ENCODE results near the gene STX8. TPM values are rescaled to one million over a fixed set of nuclear protein-coding genes. Genes with fewer than 3 reads are reported as not detected.

STX8 gene
- total RNA-seq, 1 donor, result 77.5 TPM

DNA sequence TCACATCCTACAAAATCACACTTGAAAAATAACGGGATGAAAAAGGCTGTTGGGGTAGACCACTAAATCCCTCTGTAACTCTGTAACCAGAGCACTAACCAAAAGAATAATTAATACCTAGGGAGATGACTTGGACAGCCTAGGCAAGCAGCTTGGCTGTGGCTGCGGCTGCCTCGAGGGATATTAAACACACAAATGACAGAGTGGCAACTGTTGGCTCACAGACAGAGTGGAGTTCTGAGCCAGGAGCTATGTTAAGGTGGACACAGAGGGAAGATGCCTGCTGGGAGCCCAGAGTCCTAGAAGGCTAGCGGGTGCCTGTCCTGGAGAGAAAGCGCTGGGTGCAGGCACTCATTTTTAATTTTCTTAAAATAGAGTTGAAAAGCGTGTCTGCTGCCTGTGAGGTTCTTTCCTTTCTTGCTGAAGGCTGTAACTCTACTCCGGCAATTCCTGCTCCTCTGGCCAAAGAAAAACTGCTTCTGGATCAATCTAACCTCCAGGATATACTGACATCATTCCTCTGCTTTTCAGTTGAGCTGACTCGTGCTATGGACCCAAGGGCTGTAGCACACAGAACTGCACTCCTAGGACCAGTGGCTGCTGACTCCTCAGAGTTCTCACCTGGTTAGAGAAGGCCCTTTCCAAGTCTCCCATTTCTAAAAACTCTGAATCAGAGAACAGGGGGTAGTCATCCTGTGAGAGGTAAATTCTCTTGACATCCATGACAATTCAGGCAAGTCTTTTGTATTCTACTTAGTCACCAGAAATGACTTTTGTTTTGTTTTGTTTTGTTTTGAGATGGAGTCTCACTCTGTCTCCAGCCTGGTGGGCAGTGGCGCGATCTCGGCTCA lies 147.9 kb downstream of the STX8 start:
- TF ChIP-seq, protein P1, sequence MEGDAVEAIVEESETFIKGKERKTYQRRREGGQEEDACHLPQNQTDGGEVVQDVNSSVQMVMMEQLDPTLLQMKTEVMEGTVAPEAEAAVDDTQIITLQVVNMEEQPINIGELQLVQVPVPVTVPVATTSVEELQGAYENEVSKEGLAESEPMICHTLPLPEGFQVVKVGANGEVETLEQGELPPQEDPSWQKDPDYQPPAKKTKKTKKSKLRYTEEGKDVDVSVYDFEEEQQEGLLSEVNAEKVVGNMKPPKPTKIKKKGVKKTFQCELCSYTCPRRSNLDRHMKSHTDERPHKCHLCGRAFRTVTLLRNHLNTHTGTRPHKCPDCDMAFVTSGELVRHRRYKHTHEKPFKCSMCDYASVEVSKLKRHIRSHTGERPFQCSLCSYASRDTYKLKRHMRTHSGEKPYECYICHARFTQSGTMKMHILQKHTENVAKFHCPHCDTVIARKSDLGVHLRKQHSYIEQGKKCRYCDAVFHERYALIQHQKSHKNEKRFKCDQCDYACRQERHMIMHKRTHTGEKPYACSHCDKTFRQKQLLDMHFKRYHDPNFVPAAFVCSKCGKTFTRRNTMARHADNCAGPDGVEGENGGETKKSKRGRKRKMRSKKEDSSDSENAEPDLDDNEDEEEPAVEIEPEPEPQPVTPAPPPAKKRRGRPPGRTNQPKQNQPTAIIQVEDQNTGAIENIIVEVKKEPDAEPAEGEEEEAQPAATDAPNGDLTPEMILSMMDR (IDR thresholded peaks at IDR 0.05; ENCODE audit: insufficient read depth, low read length), result no peak
- DNase-seq (ENCODE audit: low read depth), result no peak
- H3K4me3 ChIP-seq (ENCODE audit: low read depth, low read length), result no peak overlapping the region

DNA sequence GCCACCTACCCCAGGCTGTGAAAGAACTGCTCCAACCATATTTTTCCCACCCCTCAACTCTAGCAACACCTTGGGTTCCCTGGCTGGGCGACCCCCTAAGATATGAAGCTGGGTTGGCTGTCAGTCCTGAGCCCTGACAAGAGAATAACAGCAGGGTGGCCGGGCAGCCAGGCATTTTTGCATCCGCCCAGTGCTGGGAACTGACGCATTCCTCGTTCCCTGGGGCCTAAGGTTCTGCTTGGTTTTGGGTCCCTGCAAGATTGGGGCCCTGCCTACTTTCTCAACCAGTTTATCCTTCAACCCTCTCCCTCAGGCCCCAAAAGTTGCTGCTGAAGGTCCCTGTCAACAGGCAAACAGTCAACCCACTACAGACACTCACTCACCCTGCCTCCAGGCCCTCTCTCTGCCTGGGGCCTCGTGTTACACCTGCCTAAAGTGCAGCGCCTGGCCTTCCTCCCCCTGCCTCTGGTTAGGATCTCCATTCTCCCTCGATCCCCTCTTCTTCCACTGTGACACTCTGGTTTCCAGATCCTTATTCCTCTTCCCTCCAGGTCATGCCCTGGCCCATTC lies 151.5 kb downstream of the STX8 start:
- no peak overlapping the region for H3K4me3 ChIP-seq (ENCODE audit: low read depth, low read length)
- no peak for DNase-seq (ENCODE audit: low read depth)
- TF ChIP-seq, protein P1 (IDR thresholded peaks at IDR 0.05; ENCODE audit: insufficient read depth, low read length), result no peak

DNA sequence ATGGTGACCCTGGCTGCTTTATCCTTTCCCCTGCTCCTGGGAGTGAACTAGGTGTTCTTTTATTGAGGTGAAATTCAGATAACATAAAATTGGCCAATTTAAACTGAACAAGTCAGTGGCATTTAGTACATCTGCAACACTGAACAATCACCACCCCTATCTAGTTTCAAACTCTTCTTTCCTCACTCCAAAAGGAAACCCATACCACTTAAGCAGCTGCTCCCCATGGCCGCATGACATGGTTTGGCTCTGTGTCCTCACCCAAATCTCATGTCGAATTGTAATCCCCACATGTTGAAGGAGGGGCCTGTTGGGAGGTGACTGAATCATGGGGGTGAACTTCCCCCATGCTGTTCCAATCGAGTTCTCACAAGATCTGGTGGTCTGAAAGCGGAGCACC lies 154.1 kb downstream of the STX8 start:
- no peak overlapping the region for H3K4me3 ChIP-seq (ENCODE audit: low read depth, low read length)
- TF ChIP-seq, protein P1 (IDR thresholded peaks at IDR 0.05; ENCODE audit: insufficient read depth, low read length), result no peak
- DNase-seq (ENCODE audit: low read depth), result no peak

DNA sequence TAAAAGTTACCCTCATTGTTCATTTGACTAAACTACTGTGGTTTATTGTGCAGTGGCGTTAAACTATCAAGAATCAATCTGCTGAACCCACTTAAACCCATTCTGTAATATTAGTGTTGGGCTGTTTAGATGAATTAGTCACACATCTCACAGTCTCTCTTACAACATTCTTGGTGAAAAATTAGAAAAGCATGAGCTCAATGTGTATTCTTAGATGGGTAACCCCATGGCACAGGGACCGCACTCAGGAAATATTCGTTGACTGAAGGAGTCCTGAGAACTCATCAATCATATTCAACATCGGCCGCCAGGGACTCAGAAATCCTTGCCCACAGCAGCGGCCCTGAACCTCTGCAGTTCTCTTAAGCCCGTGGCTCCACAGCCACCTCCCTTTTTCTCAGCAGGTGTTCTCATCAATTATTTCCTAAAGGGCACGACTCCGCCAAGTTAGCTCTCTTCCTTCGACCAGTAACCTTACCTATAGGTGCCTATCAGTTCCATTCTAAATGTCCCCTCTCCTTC lies 155.6 kb downstream of the STX8 start:
- no peak for DNase-seq (ENCODE audit: low read depth)
- TF ChIP-seq, protein P1 (IDR thresholded peaks at IDR 0.05; ENCODE audit: insufficient read depth, low read length), result no peak
- H3K4me3 ChIP-seq (ENCODE audit: low read depth, low read length), result no peak overlapping the region

DNA sequence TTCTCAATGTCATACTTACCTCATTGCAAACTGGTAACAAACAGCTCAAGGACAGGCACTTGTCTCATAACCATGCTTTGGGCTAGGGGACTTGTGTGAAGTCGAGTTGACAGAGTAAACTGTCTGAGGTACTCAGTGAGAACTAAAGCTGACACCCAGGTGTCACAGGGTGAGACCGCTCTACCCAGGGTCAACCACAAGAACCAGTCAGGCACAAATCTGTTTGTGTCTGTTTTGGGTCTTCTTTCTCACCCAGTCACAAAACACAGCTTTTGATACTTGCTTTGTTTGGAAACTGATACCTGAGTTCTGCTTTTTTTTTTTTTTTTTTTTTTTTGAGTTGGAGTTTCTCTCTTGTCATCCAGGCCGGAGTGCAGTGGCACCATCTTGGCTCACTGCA lies 161.1 kb downstream of the STX8 start:
- no peak for DNase-seq (ENCODE audit: low read depth)
- TF ChIP-seq, protein P1 (IDR thresholded peaks at IDR 0.05; ENCODE audit: insufficient read depth, low read length), result no peak
- H3K4me3 ChIP-seq (ENCODE audit: low read depth, low read length), result no peak overlapping the region

DNA sequence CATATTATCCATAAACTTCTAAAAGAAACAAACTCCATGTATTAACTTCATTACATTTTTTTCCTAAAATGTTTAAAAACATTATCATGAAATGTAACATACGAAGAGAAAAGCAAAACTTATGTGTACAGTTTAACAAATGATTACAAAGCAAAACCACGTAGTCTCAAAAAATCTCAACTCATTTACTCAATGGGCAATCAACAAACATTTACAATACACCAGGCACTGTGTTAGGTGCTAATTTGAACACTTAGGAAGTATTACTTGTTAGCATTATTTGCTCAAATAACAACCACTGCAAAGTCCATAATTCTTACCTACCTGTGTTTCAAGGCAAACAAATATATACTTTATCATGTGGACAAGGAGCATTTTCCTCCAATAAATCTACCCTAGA lies 164.9 kb downstream of the STX8 start:
- DNase-seq (ENCODE audit: low read depth), result no peak
- TF ChIP-seq, protein P1 (IDR thresholded peaks at IDR 0.05; ENCODE audit: insufficient read depth, low read length), result no peak
- no peak overlapping the region for H3K4me3 ChIP-seq (ENCODE audit: low read depth, low read length)
